Right atrium auricular region (tissue), 2 donors: ENCODE measurements around the gene NRG2. TPM values are rescaled to one million over a fixed set of nuclear protein-coding genes. Genes with fewer than 3 reads are reported as not detected.

Experiments used
- DNase-seq: peaks from one replicate; pipeline ENCODE4 v3.0.0-alpha.2; 2019; ENCODE audit warnings: low spot score
- H3K27ac ChIP-seq, 2 donors: fragments of 200-600 bp; sonication (generic); 1 replicate in 1 of 2; 2 replicates in 1 of 2; pipeline ENCODE4 v1.5.1; 2016 to 2019
- H3K27me3 ChIP-seq, 2 donors: fragments of 200-600 bp; sonication (generic); one replicate each; pipeline versions ENCODE4 v1.5.1 to v1.6.0; 2017 to 2019
- H3K36me3 ChIP-seq: fragments of 200-600 bp; sonication (generic); one replicate; pipeline ENCODE4 v1.5.1; 2016
- H3K4me1 ChIP-seq, 2 donors: fragments of 200-600 bp; sonication (generic); one replicate each; pipeline versions ENCODE4 v1.5.1 to v1.6.0; 2017 to 2019
- H3K4me3 ChIP-seq, 2 donors: fragments of 200-600 bp; sonication (generic); 1 replicate in 1 of 2; 2 replicates in 1 of 2; pipeline ENCODE4 v1.5.1; 2017 to 2019; ENCODE audit warnings: mild to moderate bottlenecking in 1 of 2, moderate library complexity in 1 of 2
- H3K9me3 ChIP-seq, 2 donors: fragments of 200-600 bp; sonication (generic); one replicate each; pipeline ENCODE4 v1.5.1; 2019
- CTCF ChIP-seq, 2 donors: fragments of 200-600 bp; sonication (generic); IDR thresholded peaks; one replicate each; pipeline ENCODE4 v1.5.1; 2019; ENCODE audit warnings: antibody characterized with exemption in 2 of 2
- total RNA-seq, 2 donors: library from RNA; depleted of rRNA; stranded (reverse); fragments of >200 nt; gene quantifications; one replicate each; pipeline ENCODE4 v1.1.0, GENCODE V29; 2016

NRG2 gene
- total RNA-seq, 2 donors from 2014 or later = 1.8 to 1.9 TPM

- H3K27ac ChIP-seq = no peak overlapping the region
- no peak overlapping the region for H3K4me3 ChIP-seq
- no peaks in the 10 kb centered on the region for H3K27me3 ChIP-seq
- no peak for DNase-seq
- no peaks in the 10 kb centered on the region for H3K36me3 ChIP-seq
- no peaks in the 10 kb centered on the region for H3K4me1 ChIP-seq
- TF ChIP-seq CTCF (IDR thresholded peaks at IDR 0.05) = no peak
- H3K9me3 ChIP-seq = no peaks in the 10 kb centered on the region
Observed at GRCh38 chr5:139855946-139856540, 187.1 kb downstream of the NRG2 start.

DNA sequence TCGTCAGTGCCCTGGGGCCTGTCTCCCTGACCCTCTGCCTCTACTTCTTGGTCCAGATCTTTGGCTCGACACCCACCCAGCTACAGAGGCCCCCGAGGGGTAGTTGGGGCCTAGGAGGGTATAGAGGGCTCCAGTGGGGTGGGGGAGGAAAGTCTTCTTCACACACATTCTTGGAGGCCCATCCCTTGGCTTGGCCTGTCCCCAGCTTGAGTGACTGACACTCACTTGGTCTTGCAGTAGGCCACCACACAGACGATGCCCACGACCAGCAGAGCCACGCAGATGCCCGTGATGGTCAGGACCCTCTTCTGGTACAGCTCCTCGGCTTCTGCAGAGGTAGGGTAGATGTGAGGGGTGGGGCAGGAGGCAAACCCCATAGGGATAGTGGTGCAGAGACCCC is 187.6 kb downstream of the NRG2 start:
- no peak overlapping the region for H3K4me3 ChIP-seq
- DNase-seq = no peak
- no peak for TF ChIP-seq CTCF (IDR thresholded peaks at IDR 0.05)
- no peaks in the 10 kb centered on the region for H3K9me3 ChIP-seq
- no peak overlapping the region for H3K27ac ChIP-seq
- no peaks in the 10 kb centered on the region for H3K27me3 ChIP-seq
- no peaks in the 10 kb centered on the region for H3K36me3 ChIP-seq
- H3K4me1 ChIP-seq = no peaks in the 10 kb centered on the region

GRCh38 chr5:139854953-139855352 is 188.1 kb downstream of the NRG2 start:
- no peaks in the 10 kb centered on the region for H3K36me3 ChIP-seq
- TF ChIP-seq CTCF (IDR thresholded peaks at IDR 0.05) = no peak
- no peak for DNase-seq
- H3K9me3 ChIP-seq = no peaks in the 10 kb centered on the region
- H3K4me3 ChIP-seq = no peak overlapping the region
- no peak overlapping the region for H3K27ac ChIP-seq
- no peaks in the 10 kb centered on the region for H3K27me3 ChIP-seq
- H3K4me1 ChIP-seq = no peaks in the 10 kb centered on the region

DNA sequence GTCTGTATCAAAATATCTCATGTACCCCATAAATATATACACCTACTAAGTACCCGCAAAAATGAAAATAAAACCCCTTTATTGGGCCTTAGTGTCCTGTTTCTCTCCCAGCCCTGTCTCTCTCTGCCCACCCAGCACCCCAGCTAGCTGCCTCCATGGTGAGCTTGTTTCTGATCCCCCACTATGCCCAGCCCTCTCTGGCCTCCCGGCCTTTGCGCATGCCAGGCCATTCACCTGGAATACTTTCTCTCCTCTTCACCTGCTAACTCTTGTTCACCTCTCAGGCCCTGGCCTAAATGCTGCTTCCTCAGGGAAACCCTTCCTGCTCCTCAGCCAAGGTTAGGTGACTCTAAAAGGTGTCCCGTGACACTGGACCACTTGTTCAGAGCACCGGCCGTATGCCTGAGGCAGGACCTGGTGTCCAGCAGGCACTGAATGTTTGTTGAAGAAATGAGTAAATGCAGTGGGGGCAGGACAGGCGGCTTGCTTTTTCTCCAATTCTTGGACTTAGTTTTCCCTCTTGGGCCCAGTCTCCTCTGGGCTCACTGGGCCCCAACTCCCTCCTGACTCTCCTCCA is 189.0 kb downstream of the NRG2 start:
- H3K27ac ChIP-seq = no peak overlapping the region
- no peak for TF ChIP-seq CTCF (IDR thresholded peaks at IDR 0.05)
- DNase-seq = no peak

GRCh38 chr5:139852696-139853095 is 190.4 kb downstream of the NRG2 start:
- no peak for DNase-seq
- no peaks in the 10 kb centered on the region for H3K27me3 ChIP-seq
- H3K4me3 ChIP-seq = no peak overlapping the region
- no peak for TF ChIP-seq CTCF (IDR thresholded peaks at IDR 0.05)
- peaks cover 0 to 9% of the 10 kb centered on the region in 2 donors for H3K4me1 ChIP-seq
- H3K27ac ChIP-seq = no peak overlapping the region
- H3K36me3 ChIP-seq = no peaks in the 10 kb centered on the region
- no peaks in the 10 kb centered on the region for H3K9me3 ChIP-seq

More for the DNA sequence above, 189.0 kb downstream of the NRG2 start:
- Histone ChIP-seq H3K4me1 (no peaks in the 10 kb centered on the region), H3K27me3 (no peaks in the 10 kb centered on the region), H3K4me3 (no peak overlapping the region), H3K36me3 (no peaks in the 10 kb centered on the region), H3K9me3 (no peaks in the 10 kb centered on the region)

GRCh38 chr5:139851558-139851957 is 191.5 kb downstream of the NRG2 start:
- no peaks in the 10 kb centered on the region for H3K27me3 ChIP-seq
- no peaks in the 10 kb centered on the region for H3K9me3 ChIP-seq
- no peak for DNase-seq

More at GRCh38 chr5:139851558-139851957, 191.5 kb downstream of the NRG2 start:
- peaks cover 0 to 17% of the 10 kb centered on the region in 2 donors for H3K4me1 ChIP-seq
- H3K36me3 ChIP-seq = no peaks in the 10 kb centered on the region
- no peak overlapping the region for H3K27ac ChIP-seq
- TF ChIP-seq CTCF (IDR thresholded peaks at IDR 0.05) = no peak
- H3K4me3 ChIP-seq = no peak overlapping the region
